ENCODE data around the gene LMX1B.

Gene LMX1B

DNA sequence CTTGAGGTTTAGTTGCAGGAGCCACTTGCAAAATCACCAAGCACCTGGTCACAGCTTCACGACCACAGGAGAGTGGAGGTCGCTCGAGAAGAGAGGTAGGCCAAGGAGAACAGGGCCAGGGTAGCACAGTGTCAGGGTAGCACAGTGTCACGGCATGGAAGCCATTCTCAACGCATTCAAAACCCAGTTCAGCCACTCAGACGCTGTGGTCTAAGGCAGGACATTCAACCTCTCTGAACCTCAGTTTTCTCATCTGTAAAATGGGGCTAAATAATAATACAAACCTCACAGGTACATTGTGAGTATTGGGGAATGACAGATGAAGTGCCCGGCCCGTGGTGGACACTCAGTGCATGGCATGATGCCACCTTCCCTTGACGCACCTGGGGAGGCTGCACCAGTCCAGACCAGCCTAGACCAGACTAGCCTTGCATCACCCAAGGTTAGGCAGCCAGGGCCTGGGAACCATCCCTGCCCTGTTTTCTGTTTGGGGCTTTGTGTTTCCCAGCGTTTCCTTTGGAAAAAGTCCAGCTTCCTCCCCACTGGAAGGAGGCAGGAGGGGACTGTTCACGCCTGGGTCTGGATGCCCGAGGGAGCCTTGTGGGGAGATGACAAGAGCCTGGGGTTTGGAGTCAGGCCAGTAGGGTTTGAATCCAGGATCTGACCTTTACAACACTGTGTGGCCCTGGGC lies 7.8 kb upstream of the LMX1B start:
- DNase-seq, result no peak

DNA sequence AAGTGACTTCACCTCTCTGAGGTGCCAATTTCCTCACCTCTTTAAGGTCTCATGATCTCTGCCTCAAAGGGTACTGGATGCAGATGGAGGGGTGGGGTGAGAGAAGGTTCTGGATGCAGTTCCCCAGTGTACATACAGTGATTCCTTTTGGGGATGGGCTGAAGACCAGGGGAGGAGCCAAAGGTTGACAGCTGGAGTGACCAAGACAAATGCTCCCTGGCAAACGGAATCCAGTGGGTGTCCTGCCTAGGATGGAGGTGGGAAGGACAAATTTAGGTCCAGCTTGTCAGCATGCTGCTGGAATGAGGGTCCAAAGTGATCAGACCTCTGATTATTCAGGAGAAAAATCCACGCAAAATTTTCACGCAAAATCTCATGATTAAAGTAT lies 7.3 kb upstream of the LMX1B start:
- no peak for DNase-seq

DNA sequence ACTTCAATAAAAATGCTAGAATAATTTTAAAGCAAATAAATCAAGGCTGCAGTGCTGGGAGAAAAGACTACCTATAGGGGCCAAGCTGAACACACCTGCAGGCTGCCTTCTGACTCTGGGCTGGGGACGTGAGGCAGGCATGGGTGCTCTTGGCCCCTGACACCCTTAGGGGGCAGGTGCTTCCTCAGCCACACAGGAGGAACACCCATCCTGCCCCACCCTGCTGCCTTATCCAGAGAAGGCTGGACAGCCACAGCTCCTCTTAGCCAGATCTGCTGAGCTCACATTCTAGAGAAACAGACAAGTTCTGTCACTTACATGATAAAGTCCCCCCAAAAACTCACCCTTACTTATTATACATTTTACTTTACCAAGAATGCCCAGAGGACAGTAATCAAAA lies 6.6 kb upstream of the LMX1B start:
- DNase-seq, result no peak

DNA sequence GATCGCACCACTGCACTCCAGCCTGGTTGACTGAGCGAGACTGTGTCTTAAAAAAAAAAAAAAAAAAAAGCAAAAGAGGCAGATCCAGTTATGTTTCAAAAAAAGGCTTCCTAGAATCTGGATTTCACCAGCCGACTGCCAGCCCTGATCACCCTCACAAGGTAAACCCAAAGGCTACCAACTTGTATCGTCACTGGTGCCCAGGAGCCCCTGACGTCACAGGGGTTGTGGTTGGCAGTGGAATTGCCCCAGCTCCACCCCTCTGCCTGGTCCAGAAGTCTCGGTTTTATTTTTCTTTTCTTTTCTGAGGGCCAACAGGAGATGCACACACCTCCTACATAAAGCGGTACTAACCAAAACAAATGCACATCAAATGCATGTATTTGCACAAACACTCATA lies 6.0 kb upstream of the LMX1B start:
- DNase-seq, result no peak

DNA sequence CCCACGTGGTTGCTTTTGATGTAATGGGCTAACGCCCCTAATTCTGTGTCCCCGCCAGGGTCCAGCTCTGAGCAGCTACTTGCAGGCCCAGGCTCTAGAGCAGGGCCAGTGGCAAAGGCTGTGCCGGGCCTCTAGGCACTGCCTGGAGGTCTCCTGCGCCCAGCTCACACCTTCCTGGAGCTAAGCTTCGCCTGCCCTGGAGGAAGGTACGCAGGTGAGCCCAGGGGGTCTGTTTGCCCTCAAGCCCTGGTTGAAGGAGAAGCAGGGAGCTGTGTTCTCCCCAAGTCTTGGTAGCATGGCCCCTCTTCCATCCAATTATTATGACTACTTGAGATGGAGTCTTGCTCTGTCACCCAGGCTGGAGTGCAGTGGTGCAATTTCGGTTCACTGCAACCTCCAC lies 5.2 kb upstream of the LMX1B start:
- DNase-seq, result no peak

DNA sequence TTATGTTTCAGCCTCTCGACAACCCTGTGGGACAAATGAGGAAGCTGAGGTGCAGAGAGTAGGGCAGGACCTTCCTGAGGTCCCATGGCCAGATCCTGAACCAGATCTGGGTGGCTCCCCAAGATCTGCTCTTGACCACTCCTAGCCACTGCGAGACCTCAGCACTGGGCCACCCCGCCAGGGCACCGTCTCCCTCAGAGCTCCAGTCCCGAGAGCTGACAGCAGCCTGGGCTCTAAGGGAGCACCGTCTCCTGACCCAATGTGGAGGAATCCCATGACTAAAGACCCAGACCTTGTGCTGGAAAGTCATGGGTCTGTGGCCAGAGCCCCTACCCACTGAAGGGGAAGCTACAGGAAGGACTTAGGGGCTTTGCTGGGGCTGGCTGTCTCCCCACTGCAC lies 4.5 kb upstream of the LMX1B start:
- no peak for DNase-seq

DNA sequence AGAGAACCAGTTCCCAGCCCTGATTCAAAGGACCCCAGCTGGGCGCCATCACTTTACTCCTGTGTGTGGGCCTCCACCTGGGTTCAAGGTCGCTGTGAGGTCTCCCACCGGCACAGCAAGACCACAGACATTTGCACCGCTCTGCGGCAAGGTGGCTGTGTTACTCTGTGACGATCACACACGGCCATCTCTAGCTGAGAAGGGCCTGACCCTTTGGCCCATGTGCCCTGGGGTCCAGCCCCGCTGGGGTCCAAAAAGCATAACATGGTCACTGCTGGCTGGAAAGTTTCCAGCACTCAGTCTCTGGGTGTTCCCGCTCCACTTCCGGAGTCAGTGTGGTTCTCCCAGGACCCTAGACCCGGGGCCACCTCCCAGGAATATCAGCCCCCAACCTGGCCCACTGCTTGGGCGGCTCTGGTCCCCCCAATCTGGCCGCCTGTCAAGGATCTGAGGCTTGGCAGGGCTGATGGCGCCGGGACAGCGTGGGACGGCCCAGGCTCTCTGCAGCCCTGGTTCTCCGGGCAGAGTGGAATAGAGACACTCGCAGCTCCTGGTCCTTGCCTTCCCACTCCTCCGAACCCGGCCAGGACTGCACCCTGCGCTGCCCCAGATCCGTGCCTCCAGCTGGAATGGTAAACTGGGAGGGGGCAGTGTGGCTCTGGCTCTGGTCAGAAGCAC lies 3.9 kb upstream of the LMX1B start:
- no peak for DNase-seq

DNA sequence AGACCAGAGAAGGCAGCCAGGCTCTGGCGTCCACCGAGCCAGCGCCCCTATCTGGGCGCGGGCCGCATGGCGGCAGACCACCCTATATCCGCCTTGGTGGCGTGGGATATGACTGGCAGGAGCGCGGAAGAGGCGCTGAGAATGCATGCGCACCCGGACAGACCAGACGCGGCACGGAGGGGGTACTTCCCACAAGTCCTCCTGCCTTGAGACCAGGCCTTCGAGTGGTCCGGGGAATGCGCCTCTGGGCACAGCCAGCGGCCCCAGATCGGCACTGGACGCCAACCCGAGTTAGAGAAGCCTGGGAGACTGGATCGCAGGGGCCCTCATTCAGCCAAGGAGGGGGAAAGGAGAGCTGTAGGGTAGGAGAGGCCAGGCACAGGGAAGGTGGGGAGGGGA lies 2.5 kb upstream of the LMX1B start:
- no peak for DNase-seq

DNA sequence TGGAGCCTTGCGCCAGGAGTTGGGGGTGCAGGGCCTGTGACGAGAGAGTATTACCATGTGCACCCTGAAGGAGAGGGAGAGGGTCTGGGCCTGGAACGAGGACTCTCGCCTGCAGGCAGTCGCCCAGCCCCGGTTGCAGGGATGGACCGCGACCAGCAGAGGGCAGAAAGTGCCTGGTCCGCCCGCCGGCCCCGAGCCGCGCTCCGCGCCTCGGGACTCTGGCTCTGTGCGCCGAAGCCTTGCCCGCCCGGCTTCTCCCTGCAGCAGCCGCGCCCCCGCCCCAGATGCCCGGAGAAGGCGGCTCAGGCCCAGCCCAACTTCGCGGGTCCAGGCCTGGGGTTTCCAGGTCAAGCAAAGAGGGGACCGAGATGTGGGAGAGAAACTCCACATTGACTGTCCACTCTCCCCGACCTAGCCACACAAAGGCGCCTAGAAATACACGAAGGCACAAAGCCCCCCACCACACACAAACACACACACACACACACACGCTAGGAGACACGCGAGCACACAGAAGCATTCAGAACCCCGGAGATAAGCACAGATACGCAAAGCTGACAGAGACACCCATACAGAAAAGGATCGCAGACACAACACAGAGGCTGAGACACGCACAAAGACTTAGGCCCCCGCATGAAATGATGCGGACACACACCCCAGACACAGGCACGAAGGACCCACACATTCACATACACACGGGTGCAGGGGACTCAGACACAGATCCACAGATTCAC lies 2.0 kb upstream of the LMX1B start:
- peak; percentile 25 to 53 (median 45) for DNase-seq

DNA sequence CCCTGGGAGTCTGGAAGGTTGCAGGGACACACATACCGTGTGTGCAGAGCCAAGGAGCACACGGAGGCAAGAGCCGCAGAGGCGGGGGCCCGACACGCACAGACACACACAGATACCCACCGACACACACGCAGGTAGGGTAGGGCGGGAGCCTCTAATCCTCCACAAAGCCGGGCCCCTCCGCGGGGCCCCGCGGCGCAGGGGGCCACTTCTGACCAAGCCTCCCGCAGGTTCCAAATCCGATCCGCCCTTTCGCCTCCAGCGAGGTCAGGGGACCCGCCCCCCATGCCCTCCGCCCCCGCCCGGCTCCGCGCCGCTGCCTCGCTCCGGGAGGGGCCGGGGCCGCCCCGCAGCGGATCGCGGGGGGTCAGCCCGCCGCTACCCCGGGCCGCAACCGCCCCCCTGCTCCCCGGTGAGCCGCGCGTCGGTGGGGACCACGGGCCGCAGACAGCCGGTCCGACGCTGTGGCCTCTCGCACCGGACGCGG lies 1.4 kb upstream of the LMX1B start:
- no peak for DNase-seq

DNA sequence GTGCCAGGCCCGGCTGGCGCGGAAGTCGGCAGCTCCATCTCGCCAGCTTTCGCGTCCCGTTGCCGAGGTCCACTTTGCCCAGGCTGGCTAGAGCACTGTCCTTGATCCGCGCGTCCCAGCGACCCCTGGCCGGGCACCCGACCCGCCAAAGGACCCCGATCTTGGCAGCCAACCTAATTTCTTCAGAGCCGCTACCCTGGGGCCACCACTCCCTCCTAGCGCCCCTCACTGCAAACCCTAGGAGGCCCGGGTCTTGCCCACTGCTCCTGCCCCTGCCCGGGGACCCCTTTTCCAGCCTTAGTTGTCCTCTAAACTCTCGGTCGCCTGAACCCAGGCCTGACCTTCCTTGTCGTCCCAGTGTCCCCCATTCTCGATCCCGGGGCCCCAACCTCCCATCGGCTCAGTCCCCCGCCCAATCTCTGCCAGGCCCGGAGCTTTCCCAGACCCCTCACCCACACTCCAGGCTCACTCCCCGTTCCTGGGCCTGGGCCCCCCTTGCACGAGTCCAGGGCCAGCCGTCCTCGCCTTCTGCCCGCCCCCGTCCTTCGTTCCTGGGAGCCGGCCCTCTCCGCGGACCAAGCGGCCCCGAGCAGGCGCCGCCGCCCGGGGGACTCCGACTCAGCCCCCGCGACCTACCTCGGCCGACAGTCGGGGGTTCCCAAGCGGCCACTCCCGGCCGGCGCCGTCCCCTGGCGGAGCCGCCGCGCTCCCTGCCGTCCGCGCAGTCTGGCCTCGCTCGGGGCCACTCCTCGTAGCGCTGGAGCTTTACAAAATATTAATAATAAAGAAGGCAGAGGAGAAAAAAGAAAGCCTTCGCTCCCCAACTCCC lies 701 bp upstream of the LMX1B start:
- no peak for DNase-seq

DNA sequence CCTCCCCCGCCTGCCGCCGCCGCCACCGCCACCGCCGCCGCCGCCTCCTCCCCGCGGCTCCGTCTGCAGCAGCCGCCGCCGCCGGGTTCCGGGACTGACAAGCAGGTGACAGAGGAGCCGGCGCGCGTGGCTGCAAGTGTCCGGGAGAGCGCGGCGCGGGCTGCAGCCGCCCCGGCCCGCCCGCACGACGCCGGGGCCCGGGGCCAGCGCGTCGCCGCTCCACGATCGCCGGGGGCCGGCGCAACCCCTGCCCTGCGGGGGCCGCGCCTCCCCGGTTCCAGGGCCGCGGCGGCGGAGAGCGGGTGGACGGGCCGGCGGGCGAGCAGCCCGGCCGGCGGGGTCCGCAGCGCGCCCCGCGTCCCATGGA lies 343 bp downstream of the LMX1B start:
- no peak for DNase-seq

DNA sequence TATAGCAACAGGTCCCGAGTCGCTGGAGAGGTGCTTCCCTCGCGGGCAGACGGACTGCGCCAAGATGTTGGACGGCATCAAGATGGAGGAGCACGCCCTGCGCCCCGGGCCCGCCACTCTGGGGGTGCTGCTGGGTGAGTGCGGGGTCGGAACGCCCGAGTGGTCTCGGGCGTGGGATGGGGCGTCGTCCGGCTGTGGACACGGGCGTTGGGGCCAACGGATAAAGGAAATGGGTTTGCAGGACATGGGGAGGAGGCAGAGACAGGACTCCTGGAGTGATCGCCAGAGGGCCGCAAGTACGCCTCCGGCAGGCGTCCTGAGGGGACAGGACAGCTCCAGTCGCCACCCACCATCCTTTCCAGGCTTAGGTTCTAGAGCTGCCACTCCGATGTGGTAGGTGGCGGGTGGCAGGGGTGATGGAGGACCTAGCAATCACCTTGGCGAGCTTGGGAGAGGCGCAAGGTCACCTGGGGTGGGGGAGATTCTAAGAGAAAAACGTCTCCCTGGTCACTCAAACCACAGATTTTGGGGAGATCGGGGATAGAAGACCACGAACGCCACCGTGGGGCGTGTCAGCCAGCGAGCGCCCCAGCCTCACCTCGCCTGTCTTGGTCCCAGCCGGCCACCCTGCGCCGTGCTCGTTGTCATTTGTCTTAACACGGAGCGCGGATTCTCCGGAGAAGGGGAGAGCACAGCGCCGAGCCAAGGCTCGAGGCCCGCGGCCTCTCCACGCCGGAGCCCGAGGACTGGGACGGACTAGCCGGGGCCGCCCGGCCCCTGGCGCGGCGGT lies 922 bp downstream of the LMX1B start:
- DNase-seq, result no peak

DNA sequence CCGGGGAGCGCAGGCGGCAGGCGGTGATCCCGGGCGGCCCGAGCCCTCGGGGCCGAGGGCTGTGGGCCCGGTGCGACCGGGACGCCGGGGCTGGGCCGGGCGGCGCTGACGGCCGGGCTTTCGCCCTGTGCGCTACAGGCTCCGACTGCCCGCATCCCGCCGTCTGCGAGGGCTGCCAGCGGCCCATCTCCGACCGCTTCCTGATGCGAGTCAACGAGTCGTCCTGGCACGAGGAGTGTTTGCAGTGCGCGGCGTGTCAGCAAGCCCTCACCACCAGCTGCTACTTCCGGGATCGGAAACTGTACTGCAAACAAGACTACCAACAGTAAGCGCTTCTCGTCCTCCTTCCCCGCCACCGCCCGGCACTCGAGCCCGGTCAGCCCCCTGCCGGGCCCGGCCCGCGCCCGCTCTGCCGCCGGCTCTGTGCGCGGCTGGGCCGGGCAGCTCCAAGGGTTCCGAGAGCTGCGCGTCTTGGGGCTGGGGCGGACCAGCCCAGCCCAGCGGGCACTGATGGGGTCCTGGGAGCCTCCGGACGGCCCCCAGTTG lies 1.6 kb downstream of the LMX1B start:
- no peak for DNase-seq

DNA sequence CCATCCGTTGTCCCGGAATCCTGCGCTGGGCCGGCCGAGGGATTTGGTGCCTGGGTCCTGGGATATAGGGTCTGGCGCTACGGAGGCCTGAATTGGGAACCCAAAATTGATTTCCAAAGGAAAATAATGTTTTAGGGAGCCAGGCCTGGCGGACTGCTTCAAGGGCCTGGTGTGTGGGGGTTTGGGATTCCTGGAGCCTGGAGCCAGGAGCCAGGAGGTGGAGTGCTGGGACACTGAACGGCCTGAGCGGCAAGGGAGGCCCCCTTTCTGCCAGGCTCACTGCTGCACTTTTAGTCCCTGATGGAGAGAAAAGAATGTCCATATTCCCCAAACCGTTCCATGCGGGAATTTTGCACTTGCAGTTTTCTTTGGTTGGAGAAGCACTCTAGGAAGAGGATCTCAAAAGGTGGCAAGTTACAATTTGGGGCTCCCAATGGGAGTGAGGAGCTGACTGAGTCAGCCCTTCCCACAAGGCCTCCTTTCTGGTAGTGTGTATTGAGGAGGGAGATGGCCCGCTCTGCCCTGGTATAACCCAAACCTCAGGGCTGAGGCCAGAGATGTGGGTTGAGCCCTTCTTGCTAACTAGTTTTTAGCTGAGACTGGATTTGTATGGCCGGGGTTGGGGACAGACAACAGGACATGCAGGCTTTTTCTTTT lies 2.2 kb downstream of the LMX1B start:
- DNase-seq, result no peak

DNA sequence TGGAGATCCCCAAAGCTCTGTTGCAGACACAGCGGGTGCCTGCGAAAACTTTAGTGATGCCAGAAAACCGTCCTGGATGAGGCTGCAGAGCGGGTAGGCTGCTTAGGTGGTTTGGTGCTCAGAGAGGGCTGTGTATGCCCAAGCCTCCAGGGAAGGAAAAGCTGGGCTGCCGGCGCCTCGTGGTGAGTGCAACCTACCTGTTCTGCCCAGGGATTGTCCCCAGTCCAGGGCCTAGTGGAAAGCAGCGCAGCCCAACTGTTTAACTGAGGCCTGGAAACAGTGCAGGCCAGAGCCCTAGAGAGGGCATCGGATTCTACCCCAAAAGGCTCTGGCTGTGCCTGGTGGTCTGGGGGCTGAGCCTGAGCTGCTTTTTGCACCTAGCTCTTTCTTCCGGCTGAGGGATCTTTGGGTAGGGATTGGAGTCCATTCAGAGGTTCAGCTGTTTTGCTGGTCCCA lies 2.8 kb downstream of the LMX1B start:
- no peak for DNase-seq

DNA sequence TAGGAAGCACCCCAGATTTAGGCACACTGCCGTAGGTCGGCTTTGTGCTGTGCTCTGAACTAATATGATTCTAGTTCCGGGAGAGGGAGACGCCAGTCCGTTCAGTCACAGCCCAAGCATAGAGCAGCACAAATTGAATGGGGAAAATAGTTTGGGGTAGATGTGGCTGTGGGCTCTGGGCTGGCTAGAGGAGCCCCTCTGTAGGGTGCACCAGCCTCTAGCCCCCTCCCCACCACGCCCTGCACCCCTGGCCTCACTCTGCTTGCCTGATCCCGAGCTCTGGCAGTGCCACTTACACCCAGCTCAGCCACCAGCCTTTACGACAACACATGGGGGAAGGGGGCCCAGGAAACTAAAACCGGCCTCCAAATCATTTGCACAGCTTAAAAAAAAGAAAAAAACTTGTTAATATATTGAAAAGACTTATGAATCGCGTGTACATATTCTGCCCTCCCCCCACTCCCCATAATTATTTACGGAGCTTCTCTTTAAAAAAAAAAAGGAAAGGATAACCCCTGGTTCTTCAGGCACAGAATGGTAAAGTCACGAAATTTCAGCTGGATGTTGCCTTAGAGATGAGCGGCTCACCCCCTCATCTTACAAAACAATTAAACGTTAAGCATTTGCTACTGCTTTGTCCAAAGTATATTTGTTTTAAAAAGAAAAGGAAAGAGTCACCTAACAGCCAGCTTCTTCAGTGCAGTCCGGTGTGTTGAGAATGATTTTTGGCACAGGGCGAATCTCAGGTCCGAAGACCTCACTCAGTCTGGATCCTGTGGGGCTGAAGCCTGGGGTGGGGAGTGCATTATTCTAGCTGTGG lies 3.5 kb downstream of the LMX1B start:
- DNase-seq, result no peak

DNA sequence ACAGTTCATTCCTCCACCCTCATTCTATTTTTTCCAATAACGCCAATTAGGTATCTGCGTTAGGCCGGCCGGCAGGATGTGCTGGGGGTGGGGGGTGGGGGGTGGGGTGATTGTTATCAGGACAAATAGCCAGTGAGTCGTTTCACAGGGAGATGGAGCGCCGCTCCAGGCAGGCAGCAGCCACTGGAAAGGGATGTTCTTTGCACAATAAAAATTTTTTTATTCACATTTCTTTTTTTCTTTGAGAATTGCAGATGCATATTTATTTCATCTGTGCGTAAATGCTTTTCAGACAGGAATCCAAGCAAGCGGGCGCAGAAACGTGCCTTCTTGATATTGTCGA lies 4.1 kb downstream of the LMX1B start:
- no peak for DNase-seq

DNA sequence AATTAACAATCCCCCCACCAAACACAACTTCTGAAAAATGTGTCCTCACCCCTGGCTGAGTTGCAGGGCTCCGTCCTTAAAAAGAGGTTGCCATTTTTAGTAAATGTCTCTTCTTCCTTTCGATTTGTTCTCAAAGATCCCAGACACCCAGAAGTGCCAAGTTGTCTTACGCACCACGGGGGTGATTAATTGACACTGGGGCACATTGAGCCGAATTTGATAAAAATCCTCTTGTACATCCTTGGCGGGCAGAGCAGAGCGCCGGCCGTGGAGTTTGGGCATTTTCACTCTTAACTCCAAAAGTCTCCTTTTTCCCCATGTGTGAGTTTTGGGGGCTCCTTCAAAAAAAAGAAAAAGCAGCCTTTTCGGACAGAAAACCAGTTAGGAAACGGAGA lies 4.5 kb downstream of the LMX1B start:
- no peak for DNase-seq

DNA sequence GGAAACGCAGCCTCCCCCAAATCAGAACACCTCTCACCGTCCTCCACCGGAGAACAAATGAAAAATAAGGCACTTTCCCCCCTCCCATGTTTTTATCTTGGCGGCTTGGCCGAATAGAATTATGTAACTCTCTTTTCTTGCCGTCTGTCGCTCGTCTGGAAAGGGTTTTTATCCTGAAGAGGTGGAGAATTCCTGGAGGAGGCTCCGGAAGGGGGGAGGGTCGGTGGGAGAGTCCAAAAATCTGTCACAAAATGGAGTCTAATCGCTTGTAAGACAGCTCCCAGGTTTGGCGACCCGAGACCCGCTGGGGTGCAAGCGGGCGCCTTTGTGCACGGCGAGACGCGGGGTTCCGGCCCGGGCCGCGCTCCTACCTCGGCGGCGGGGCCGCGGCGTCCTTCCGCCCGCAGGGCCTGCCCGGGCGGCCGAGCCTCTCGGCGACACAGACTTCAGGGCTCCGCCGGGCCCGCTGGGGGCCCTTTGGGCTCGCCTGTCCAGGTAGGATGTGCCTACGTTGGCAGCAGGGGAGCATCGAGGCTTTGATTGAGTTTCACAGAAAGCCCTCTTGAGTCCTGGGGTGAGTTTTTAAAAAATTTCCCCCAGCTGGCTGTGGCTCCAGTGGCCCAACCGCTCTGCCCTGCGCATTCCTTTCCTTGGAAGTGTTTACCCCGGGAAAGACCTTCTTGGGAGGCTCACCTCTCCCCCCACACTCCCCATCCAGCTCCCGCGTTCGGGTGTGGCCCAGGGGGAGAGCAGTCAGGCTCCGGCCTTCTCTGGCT lies 5.0 kb downstream of the LMX1B start:
- DNase-seq, result no peak

Data from activated naive CD4-positive, alpha-beta T cell (primary cell).